CD4-positive, alpha-beta T cell treated with Interleukin-10 for 1 hour (primary cell): ENCODE results near the gene CCRL2.

Experiments
- DNase-seq: peaks from one replicate; pipeline ENCODE4 v3.0.0-alpha.2; 2020

Gene CCRL2, protein sequence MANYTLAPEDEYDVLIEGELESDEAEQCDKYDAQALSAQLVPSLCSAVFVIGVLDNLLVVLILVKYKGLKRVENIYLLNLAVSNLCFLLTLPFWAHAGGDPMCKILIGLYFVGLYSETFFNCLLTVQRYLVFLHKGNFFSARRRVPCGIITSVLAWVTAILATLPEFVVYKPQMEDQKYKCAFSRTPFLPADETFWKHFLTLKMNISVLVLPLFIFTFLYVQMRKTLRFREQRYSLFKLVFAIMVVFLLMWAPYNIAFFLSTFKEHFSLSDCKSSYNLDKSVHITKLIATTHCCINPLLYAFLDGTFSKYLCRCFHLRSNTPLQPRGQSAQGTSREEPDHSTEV

DNA sequence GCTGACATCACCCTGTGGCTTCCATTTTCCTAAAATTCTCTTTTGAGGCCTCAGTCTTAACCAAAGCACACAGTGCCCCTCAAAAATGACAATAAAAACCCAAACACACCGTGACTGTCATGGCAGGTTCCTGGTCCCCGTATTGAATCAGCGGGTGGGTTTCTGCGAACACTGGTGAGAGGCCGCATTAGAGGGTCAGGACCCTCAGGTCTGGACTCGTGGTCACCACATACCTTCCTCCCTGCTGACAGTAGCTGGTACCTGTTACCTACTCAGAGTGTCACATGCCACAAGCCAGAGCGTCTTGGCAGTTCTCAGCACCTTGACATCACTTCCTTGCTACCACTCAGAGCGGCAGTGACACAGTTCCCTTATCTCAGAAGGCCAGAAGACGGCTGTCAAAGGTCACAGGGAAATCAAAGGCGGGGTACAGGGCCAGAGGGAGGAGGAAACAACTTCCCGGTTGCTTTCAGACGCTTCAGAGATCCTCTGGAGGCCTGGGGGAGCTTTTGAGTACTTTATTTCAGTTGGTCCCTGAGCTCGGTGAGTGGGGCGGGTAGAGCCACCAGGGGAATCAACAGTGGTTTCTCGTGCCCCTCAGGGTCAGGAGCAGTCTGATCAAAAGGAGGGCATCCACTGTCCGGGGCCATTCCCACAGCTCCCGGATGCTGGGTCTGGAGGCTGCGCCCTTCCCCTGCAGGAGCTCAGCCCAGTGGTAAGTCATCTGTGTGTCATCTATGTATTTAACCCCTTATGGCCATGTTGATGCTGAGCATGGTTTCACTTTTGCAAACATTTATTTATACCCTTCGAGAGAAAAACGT lies at the start of gene CCRL2, which contains the start of gene CCR5AS:
Gene CCRL2 (plus strand): TSS at position 472 of the 824 bp plus-strand sequence. CDS start 821 bp downstream, outside the sequence.
Gene CCR5AS (minus strand): TSS at position 279 of the 824 bp plus-strand sequence.
- peak; percentile 59 for DNase-seq

DNA sequence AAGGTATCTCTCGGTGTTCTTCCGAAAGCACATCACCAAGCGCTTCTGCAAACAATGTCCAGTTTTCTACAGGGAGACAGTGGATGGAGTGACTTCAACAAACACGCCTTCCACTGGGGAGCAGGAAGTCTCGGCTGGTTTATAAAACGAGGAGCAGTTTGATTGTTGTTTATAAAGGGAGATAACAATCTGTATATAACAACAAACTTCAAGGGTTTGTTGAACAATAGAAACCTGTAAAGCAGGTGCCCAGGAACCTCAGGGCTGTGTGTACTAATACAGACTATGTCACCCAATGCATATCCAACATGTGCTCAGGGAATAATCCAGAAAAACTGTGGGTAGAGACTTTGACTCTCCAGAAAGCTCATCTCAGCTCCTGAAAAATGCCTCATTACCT lies 48.6 kb upstream of the CCRL2 start:
- DNase-seq = no peak

DNA sequence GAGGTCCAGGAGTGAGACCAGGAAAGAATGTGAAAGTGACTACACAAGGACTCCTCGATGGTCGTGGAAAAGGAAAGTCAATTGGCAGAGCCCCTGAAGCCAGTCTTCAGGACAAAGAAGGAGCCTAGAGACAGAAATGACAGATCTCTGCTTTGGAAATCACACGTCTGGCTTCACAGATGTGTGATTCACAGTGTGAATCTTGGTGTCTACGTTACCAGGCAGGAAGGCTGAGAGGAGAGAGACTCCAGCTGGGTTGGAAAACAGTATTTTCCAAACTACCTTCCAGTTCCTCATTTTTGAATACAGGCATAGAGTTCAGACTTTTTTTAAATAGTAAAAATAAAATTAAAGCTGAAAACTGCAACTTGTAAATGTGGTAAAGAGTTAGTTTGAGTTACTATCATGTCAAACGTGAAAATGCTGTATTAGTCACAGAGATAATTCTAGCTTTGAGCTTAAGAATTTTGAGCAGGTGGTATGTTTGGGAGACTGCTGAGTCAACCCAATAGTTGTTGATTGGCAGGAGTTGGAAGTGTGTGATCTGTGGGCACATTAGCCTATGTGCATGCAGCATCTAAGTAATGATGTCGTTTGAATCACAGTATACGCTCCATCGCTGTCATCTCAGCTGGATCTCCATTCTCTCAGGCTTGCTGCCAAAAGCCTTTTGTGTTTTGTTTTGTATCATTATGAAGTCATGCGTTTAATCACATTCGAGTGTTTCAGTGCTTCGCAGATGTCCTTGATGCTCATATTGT lies 47.1 kb upstream of the CCRL2 start:
- DNase-seq = no peak

DNA sequence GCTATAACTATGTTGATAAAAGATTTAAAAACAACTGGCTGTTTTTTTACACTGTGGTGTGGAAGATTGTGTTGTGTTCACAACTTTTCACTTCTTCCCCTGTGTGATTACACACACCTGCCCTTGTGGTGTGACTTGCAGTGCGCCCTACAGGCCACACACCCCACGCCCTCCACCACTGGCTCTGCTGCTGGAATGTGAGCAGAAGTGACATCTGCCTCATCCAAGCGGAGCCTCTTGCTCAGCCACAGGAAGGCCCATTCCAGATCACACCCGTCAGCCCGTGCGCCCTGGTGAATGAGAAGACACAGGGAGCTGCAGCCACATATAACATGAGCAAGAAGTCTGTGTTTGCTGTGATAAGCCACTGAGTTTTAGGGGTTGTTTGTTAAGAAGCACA lies 46.2 kb upstream of the CCRL2 start:
- no peak for DNase-seq

DNA sequence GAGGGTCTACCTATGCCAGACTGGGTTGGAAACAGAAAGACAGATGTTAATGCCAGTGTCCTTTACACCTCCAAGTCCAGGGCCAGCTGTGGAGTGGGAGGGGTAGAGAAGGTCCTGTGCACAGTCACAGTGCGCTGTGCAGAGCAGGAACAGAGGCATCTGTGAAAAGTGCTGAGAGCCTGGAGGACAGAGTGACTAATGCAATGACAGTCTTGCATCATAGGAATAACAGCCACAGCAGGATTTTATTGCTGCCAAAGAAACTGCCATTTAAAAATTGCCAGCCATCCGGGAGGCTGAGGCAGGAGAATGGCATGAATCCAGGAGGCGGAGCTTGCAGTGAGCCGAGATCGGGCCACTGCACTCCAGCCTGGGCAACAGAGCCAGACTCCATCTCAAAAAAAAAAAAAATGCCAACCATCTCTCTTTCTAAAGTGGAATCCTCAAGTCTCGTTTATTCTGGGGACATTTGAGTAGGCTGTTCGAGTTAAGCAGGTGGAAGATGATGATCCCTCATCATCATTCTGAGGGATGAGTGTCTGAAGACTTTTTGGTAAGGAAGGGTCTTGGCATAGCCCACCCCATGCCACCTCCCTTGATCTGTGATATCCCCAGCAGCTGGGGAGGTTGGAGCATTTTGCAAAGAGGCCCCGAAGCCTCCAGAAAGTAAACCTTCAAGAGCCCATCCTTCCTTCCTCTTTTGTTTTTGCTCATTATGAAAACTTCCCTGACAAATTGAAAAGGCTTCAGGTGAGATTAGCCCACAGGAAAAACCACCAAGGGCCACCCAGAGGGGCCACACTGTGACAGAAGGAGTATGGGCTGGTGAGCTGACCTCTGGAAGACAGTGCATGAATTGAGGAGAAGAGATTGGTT lies 45.4 kb upstream of the CCRL2 start:
- no peak for DNase-seq

DNA sequence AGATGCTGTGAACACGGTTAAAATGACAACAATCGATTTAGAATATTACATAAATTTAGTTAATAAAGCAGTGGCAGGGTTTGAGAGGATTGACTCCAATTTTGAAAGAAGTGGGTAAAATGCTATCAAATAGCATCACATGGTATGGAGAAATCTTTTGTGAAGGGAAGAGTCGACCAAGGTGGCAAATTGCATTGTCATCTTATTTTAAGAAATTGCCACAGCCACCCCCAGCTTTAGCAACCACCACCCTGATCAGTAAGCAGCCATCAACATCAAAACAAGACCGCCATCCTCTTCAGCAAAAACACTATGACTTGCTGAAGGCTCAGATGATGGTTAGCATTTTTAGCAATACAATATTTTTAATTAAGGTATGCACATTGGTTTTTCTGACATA lies 42.0 kb upstream of the CCRL2 start:
- DNase-seq = no peak

DNA sequence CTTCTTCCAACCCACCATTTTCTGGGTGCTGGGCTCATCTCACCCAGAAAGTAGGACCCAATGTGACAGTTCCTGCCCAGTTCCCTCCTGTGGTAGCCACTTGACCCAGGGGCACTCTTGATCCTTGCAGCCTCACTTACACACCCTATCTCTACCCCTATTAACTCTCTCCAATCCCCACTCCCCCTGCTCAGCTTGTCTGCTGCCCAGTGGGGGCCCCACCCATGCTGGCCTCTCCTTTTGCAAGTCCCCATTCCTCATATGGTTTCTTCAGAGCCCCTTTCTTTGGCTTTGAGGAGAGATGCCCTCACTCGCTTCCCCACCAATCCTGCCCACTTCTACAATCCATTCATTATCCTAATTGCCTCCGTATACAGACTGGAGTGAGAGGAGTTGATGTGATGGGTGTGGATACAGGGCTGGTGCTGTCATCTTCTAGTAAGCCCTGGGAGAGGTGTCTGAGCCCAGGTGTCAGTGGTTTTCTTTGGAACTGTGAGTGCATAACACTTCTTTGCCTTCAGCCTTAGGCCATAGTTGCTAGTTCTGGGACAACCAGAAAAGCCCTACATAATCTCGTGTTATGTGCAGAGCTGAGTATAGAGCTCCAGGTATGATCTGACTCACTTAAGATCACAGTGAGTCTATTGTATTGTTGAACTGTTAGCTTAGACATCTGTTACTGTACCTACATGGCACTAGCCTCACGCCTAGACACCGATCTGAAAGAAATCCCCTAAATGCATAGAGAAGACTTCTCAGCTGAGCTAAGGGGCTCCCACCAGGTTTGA lies 41.1 kb upstream of the CCRL2 start:
- DNase-seq = no peak

DNA sequence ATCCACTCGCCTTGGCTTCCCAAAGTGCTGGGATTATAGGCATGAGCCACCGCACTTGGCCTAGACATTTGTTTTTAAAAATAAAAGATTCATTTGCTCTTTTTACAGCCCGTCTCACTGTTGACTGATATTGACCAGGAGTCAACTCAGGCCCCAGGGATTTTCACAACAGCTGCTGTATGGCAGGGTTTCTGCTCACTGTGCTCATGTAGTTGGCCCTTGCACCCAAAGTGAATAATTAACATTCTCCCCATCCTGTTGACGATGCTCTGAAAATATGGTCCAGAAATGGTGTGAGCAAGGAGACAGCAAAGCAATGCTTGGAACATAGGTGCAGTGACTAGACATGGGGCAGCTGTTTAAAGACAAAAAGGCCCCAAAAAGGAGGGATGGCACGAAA lies 39.2 kb upstream of the CCRL2 start:
- DNase-seq = no peak

DNA sequence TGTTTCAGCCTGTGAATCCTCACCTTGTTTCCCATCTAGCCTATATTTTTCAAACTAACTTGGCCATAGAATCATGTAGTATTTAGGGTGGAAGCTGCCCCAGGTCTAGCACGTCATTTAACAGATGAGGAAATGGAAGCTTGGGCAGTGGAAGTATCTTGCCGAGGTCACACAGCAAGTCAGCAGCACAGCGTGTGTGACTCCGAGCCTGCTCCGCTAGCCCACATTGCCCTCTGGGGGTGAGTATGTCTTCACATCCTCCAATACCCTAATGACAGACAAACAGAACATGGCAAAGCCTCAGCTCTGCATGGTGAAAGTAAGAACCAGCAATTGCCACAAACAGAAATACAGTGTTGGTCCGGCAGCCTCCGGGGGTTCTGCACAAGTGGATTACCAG lies 38.5 kb upstream of the CCRL2 start:
- peak; percentile 83 for DNase-seq

DNA sequence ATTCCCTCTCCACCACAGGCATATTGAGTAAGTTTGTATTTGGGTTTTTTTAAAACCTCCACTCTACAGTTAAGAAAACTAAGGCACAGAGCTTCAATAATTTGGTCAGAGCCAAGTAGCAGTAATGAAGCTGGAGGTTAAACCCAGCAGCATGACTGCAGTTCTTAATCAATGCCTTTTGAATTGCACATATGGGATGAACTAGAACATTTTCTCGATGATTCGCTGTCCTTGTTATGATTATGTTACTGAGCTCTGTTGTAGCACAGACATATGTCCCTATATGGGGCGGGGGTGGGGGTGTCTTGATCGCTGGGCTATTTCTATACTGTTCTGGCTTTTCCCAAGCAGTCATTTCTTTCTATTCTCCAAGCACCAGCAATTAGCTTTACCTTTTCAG lies 37.9 kb upstream of the CCRL2 start:
- no peak for DNase-seq

DNA sequence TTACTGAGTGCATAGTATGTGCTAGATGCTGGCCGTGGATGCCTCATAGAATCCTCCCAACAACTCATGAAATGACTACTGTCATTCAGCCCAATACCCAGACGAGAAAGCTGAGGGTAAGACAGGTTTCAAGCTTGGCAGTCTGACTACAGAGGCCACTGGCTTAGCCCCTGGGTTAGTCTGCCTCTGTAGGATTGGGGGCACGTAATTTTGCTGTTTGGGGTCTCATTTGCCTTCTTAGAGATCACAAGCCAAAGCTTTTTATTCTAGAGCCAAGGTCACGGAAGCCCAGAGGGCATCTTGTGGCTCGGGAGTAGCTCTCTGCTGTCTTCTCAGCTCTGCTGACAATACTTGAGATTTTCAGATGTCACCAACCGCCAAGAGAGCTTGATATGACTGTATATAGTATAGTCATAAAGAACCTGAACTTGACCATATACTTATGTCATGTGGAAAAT lies 37.4 kb upstream of the CCRL2 start:
- DNase-seq = no peak

DNA sequence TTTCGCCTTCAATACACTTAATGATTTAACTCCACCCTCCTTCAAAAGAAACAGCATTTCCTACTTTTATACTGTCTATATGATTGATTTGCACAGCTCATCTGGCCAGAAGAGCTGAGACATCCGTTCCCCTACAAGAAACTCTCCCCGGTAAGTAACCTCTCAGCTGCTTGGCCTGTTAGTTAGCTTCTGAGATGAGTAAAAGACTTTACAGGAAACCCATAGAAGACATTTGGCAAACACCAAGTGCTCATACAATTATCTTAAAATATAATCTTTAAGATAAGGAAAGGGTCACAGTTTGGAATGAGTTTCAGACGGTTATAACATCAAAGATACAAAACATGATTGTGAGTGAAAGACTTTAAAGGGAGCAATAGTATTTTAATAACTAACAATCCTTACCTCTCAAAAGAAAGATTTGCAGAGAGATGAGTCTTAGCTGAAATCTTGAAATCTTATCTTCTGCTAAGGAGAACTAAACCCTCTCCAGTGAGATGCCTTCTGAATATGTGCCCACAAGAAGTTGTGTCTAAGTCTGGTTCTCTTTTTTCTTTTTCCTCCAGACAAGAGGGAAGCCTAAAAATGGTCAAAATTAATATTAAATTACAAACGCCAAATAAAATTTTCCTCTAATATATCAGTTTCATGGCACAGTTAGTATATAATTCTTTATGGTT lies 36.1 kb upstream of the CCRL2 start, which contains the start of gene CCR5:
Gene CCR5 (plus strand): TSS at position 108 of the 680 bp plus-strand sequence. CDS start 1,957 bp downstream, outside the sequence.
- peak; percentile 60 for DNase-seq

DNA sequence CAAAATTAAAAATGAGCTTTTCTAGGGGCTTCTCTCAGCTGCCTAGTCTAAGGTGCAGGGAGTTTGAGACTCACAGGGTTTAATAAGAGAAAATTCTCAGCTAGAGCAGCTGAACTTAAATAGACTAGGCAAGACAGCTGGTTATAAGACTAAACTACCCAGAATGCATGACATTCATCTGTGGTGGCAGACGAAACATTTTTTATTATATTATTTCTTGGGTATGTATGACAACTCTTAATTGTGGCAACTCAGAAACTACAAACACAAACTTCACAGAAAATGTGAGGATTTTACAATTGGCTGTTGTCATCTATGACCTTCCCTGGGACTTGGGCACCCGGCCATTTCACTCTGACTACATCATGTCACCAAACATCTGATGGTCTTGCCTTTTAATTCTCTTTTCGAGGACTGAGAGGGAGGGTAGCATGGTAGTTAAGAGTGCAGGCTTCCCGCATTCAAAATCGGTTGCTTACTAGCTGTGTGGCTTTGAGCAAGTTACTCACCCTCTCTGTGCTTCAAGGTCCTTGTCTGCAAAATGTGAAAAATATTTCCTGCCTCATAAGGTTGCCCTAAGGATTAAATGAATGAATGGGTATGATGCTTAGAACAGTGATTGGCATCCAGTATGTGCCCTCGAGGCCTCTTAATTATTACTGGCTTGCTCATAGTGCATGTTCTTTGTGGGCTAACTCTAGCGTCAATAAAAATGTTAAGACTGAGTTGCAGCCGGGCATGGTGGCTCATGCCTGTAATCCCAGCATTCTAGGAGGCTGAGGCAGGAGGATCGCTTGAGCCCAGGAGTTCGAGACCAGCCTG lies 35.3 kb upstream of the CCRL2 start:
- DNase-seq = no peak

DNA sequence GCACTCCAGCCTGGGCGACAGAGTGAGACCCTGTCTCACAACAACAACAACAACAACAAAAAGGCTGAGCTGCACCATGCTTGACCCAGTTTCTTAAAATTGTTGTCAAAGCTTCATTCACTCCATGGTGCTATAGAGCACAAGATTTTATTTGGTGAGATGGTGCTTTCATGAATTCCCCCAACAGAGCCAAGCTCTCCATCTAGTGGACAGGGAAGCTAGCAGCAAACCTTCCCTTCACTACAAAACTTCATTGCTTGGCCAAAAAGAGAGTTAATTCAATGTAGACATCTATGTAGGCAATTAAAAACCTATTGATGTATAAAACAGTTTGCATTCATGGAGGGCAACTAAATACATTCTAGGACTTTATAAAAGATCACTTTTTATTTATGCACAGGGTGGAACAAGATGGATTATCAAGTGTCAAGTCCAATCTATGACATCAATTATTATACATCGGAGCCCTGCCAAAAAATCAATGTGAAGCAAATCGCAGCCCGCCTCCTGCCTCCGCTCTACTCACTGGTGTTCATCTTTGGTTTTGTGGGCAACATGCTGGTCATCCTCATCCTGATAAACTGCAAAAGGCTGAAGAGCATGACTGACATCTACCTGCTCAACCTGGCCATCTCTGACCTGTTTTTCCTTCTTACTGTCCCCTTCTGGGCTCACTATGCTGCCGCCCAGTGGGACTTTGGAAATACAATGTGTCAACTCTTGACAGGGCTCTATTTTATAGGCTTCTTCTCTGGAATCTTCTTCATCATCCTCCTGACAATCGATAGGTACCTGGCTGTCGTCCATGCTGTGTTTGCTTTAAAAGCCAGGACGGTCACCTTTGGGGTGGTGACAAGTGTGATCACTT lies 34.3 kb upstream of the CCRL2 start:
- peak; percentile 61 for DNase-seq

DNA sequence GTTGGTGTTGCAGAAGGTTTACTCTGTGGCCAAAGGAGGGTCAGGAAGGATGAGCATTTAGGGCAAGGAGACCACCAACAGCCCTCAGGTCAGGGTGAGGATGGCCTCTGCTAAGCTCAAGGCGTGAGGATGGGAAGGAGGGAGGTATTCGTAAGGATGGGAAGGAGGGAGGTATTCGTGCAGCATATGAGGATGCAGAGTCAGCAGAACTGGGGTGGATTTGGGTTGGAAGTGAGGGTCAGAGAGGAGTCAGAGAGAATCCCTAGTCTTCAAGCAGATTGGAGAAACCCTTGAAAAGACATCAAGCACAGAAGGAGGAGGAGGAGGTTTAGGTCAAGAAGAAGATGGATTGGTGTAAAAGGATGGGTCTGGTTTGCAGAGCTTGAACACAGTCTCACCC lies 32.3 kb upstream of the CCRL2 start:
- no peak for DNase-seq

DNA sequence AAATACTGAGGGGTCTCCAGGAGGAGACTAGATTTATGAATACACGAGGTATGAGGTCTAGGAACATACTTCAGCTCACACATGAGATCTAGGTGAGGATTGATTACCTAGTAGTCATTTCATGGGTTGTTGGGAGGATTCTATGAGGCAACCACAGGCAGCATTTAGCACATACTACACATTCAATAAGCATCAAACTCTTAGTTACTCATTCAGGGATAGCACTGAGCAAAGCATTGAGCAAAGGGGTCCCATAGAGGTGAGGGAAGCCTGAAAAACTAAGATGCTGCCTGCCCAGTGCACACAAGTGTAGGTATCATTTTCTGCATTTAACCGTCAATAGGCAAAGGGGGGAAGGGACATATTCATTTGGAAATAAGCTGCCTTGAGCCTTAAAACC lies 31.8 kb upstream of the CCRL2 start:
- no peak for DNase-seq

DNA sequence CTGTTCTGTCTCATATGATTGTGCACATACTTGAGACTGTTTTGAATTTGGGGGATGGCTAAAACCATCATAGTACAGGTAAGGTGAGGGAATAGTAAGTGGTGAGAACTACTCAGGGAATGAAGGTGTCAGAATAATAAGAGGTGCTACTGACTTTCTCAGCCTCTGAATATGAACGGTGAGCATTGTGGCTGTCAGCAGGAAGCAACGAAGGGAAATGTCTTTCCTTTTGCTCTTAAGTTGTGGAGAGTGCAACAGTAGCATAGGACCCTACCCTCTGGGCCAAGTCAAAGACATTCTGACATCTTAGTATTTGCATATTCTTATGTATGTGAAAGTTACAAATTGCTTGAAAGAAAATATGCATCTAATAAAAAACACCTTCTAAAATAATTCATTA lies 31.2 kb upstream of the CCRL2 start:
- no peak for DNase-seq

DNA sequence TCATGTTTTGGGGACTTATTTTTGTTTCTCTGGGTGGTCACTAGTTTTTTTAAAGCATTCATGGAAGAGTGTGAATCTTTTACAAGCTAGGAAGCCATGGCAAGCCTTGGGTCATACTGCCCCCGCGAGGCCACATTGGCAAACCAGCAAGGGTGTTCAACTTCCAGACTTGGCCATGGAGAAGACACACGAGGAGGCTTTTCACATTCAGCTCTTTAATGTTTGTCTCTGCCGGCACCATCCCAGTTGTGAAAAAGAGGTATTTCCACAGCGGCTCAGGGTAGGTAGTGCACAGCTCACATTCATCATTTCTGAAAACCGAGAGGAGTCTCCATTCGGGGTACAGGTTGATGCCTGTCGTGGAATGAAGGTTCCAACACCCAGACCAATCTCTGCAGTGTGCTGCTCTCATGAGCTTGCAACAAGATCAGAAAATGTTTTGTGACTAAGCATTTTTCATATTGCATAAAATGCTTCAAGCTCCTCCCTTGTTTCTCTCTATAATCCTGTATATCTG lies 28.6 kb upstream of the CCRL2 start:
- peak; percentile 69 for DNase-seq
